Adrenal gland (tissue), 5 donors: ENCODE data around the gene PI4KB.

Experiments
- CTCF ChIP-seq, 6 experiments: fragments of 450-650 bp in 4 of 6; fragments of 200-600 bp in 2 of 6; sonication (generic) in 1 of 6; IDR thresholded peaks; 1 replicate in 5 of 6; 2 replicates in 1 of 6; pipeline versions ENCODE4 v1.5.1 to v1.8.0; 2016 to 2021; ENCODE audit warnings: antibody characterized with exemption in 6 of 6, mild to moderate bottlenecking in 2 of 6, moderate library complexity in 1 of 6
- POLR2A ChIP-seq, 2 donors: fragments of 450-650 bp; IDR thresholded peaks; one replicate each; pipeline ENCODE4 v1.6.1; 2017; ENCODE audit warnings: antibody characterized with exemption in 2 of 2, mild to moderate bottlenecking in 2 of 2, moderate library complexity in 1 of 2
- donor health status: DM: no; HTN: no; CAD: no.

DNA sequence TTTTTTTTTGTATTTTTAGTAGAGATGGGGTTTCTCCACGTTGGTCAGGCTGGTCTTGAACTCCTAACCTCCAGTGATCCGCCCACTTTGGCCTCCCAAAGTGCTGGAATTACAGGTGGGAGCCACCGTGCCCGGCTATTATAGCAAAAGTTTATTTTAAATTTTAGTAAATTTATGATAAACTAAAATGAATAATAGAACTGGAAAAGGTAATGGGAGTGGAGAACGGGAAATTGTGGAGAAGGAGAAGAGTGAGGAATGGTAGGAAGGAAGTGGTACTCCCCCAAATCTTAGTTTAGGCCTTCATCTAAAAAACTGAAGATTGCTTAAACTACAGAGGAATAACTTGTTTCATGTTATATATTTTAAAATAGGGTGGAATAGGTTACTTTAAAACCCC, 7.6 kb upstream of the PI4KB start:
- TF ChIP-seq CTCF (IDR thresholded peaks at IDR 0.05) (no peak), POLR2A (IDR thresholded peaks at IDR 0.05) (no peak)
